Stomach (tissue), 4 donors: ENCODE data around the gene CAPN10.

Experiments
- CTCF ChIP-seq, 7 experiments: fragments of 450-650 bp in 4 of 7; fragments of 200-600 bp in 3 of 7; sonication (generic) in 3 of 7; IDR thresholded peaks; one replicate each; pipeline ENCODE4 v1.5.1; 2016 to 2019; ENCODE audit warnings: antibody characterized with exemption in 7 of 7, control low read depth in 2 of 7, mild to moderate bottlenecking in 1 of 7
- EP300 ChIP-seq: sonication (generic); formaldehyde crosslinking; IDR thresholded peaks from one replicate; pipeline ENCODE4 v1.6.1; 2017; ENCODE audit warnings: antibody characterized with exemption
- POLR2A ChIP-seq, 4 donors: fragments of 450-650 bp; IDR thresholded peaks; one replicate each; pipeline ENCODE4 v1.6.1; 2016; ENCODE audit warnings: antibody characterized with exemption in 4 of 4, control low read depth in 2 of 4, mild to moderate bottlenecking in 1 of 4, moderate library complexity in 1 of 4
- POLR2AphosphoS5 ChIP-seq, 3 donors: sonication (generic); formaldehyde crosslinking; IDR thresholded peaks; one replicate each; pipeline ENCODE4 v1.6.1; 2016; ENCODE audit warnings: antibody characterized with exemption in 3 of 3

- TF ChIP-seq POLR2AphosphoS5 (IDR thresholded peaks at IDR 0.05), result no peak
- TF ChIP-seq CTCF (IDR thresholded peaks at IDR 0.05), result no peak
- no peak for TF ChIP-seq POLR2A (IDR thresholded peaks at IDR 0.05)
- TF ChIP-seq EP300, result no peak
These were observed 28.7 kb upstream of the CAPN10 start, which contains the start of gene ANKMY1 for GRCh38 chr2:240557808-240558207.
